HG02870 (cell line): Measurements from ENCODE around the gene ACAD9.
A peak's percentile ranks its signal among the peaks of the same experiment; 100 is the strongest.
"Not testable (repeated sequence)": the region's sequence is repeated elsewhere in the genome, so short reads cannot be mapped to it uniquely, and the experiment has no call there.

Source experiments
- ATAC-seq: cut with Tn5 transposase; IDR thresholded peaks from one replicate; pipeline ENCODE4 v1.9.1; 2021; ENCODE audit warnings: mild to moderate bottlenecking, moderate library complexity; ENCODE audit not compliant: unreplicated experiment

The ACAD9 gene

GRCh38 chr3:128879125-128879969 is at the start of gene ACAD9:
ACAD9 (plus strand) TSS chr3:128879620; CDS start chr3:128879692, 72 bp downstream.
- ATAC-seq = peak; percentile 92

- not testable (repeated sequence) for ATAC-seq
Measured at GRCh38 chr3:128829925-128830625, 49.3 kb upstream of the ACAD9 start.

- ATAC-seq = not testable (repeated sequence)
Measured at GRCh38 chr3:128830762-128831161, 48.7 kb upstream of the ACAD9 start.

- not testable (repeated sequence) for ATAC-seq
Measured at GRCh38 chr3:128832979-128833378, 46.4 kb upstream of the ACAD9 start.

- ATAC-seq = no peak
Measured at GRCh38 chr3:128835096-128835495, 44.3 kb upstream of the ACAD9 start.

- no peak for ATAC-seq
Measured at GRCh38 chr3:128841926-128842920, 37.2 kb upstream of the ACAD9 start.

- ATAC-seq = no peak
Measured at GRCh38 chr3:128844502-128844901, 34.9 kb upstream of the ACAD9 start.

GRCh38 chr3:128845119-128845777 is 34.2 kb upstream of the ACAD9 start:
- ATAC-seq = no peak

- ATAC-seq = peak; percentile 69
Measured at GRCh38 chr3:128845778-128846485, 33.5 kb upstream of the ACAD9 start.

- ATAC-seq = no peak
Measured at GRCh38 chr3:128846486-128846891, 32.9 kb upstream of the ACAD9 start.

GRCh38 chr3:128847666-128848370 is 31.6 kb upstream of the ACAD9 start:
- no peak for ATAC-seq

GRCh38 chr3:128848936-128849335 is 30.5 kb upstream of the ACAD9 start:
- no peak for ATAC-seq

- no peak for ATAC-seq
Measured at GRCh38 chr3:128849911-128850455, 29.4 kb upstream of the ACAD9 start.

GRCh38 chr3:128850544-128850943 is 28.9 kb upstream of the ACAD9 start:
- ATAC-seq = no peak

GRCh38 chr3:128851601-128852000 is 27.8 kb upstream of the ACAD9 start:
- no peak for ATAC-seq

GRCh38 chr3:128853826-128854225 is 25.6 kb upstream of the ACAD9 start:
- no peak for ATAC-seq

- ATAC-seq = no peak
Measured at GRCh38 chr3:128854475-128854874, 24.9 kb upstream of the ACAD9 start.

- no peak for ATAC-seq
Measured at GRCh38 chr3:128855569-128855968, 23.9 kb upstream of the ACAD9 start.

GRCh38 chr3:128858167-128858566 is 21.3 kb upstream of the ACAD9 start:
- ATAC-seq = no peak
